ENCODE results near the gene MED23.

MED23 gene

GRCh38 chr6:131523988-131524673 is 103.9 kb downstream of the MED23 start:
- no peaks in the 10 kb centered on the region for H3K9me3 ChIP-seq (ENCODE audit: low read length)
- H3K4me2 ChIP-seq (ENCODE audit: low read length), result no peak overlapping the region
- H2AFZ ChIP-seq (ENCODE audit: low read length), result no peak overlapping the region
- no peaks in the 10 kb centered on the region for H3K27me3 ChIP-seq (ENCODE audit: insufficient read depth, low read length)
- no peaks in the 10 kb centered on the region for H3K4me1 ChIP-seq (ENCODE audit: insufficient read depth, low read length, severe bottlenecking)
- H3F3A ChIP-seq (ENCODE audit: insufficient read depth, low read length), result no peaks in the 10 kb centered on the region
- no peaks in the 10 kb centered on the region for H3K9me2 ChIP-seq (ENCODE audit: low read depth, low read length)
- H3K27ac ChIP-seq (ENCODE audit: low read depth, low read length, poor library complexity, severe bottlenecking), result no peak overlapping the region
- no peak overlapping the region for H3K9ac ChIP-seq (ENCODE audit: low read length)
- no peaks in the 10 kb centered on the region for H4K20me1 ChIP-seq (ENCODE audit: insufficient read depth, low read length)
- H3K36me3 ChIP-seq (ENCODE audit: insufficient read depth, low read length), result no peaks in the 10 kb centered on the region
- no peaks in the 10 kb centered on the region for H3K79me2 ChIP-seq (ENCODE audit: insufficient read depth, low read length)
- TF ChIP-seq CTCF (IDR thresholded peaks at IDR 0.05; ENCODE audit: low read length) (no peak), EZH2 (IDR thresholded peaks at IDR 0.05; ENCODE audit: borderline replicate concordance, low read length) (no peak)
- H3K4me3 ChIP-seq (ENCODE audit: low read depth, low read length, poor library complexity, severe bottlenecking), result no peak overlapping the region

Data from OCI-LY1 (cell line).